Amniotic epithelial cell (primary cell): Measurements from ENCODE around the gene RPL9.
"Not testable (repeated sequence)": the region's sequence is repeated elsewhere in the genome, so short reads cannot be mapped to it uniquely, and the experiment has no call there.

Source experiments
- DNase-seq: peaks from one replicate; pipeline ENCODE4 v3.0.0-alpha.2; 2010; ENCODE audit warnings: low read depth

RPL9 gene

GRCh38 chr4:39466747-39467146, 8.0 kb upstream of the RPL9 start:
- peak; percentile 82 for DNase-seq

DNA sequence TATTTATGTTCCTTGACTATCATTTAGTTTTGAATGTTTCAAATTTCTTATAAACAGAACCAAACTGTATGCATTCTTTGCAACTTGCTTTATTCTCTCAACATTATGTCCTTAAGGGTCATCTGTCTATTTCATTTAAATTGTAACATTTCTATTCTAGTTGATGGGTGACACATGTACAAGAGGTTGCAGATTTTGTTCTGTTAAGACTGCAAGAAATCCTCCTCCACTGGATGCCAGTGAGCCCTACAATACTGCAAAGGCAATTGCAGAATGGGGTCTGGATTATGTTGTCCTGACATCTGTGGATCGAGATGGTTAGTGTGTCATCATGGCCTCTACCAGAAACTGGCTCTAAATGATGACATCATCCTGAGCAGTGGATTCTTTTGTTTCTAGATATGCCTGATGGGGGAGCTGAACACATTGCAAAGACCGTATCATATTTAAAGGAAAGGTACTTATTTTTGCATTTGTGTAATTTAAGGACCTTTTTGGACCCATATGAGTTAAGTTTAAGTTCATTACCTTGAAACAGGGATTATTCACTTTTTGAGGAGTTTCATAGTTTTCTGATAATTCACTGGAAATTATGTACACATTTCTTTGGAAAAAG, 6.3 kb upstream of the RPL9 start:
- DNase-seq, result peak; percentile 99

GRCh38 chr4:39458161-39458504, 589 bp downstream of the RPL9 start:
- not testable (repeated sequence) for DNase-seq

- no peak for DNase-seq
Observed at GRCh38 chr4:39456946-39457763, 1.6 kb downstream of the RPL9 start.

GRCh38 chr4:39455486-39455885, 3.2 kb downstream of the RPL9 start:
- no peak for DNase-seq

- DNase-seq, result no peak
Observed at GRCh38 chr4:39453738-39454137, 5.0 kb downstream of the RPL9 start.

GRCh38 chr4:39452860-39453587, 5.7 kb downstream of the RPL9 start:
- no peak for DNase-seq

DNA sequence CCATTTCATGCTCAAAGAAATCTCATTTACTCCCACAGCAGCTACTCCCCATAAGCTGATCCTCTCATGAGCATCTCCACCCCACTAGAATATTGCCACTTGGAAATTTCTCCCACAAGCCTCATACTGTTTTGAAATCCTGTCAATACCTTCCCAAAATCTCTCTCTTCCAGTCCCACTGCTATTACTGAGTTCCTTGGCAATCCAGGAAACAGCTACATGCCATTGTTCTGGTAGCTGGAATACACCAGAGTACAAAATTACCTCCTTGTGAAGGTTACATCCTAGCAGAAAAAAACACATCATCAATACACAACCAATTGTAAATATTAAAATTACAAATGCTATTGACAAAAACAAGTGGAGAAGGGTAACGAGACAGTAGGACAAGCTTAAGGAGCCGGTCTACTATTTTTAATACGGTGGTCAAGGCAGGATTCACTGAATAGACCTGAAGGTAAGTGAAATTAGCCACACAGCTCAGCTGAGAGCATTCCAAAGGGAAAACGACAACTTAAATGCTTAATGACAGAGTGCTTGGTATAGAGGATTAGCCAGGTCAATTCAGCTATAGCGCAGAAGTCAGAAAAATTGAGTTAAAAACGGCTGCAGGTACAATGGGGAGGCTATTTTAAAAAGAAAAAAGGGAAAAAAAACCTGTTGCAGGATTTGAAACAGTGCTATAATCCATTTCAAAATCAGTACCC, 6.4 kb downstream of the RPL9 start:
- DNase-seq, result no peak

DNA sequence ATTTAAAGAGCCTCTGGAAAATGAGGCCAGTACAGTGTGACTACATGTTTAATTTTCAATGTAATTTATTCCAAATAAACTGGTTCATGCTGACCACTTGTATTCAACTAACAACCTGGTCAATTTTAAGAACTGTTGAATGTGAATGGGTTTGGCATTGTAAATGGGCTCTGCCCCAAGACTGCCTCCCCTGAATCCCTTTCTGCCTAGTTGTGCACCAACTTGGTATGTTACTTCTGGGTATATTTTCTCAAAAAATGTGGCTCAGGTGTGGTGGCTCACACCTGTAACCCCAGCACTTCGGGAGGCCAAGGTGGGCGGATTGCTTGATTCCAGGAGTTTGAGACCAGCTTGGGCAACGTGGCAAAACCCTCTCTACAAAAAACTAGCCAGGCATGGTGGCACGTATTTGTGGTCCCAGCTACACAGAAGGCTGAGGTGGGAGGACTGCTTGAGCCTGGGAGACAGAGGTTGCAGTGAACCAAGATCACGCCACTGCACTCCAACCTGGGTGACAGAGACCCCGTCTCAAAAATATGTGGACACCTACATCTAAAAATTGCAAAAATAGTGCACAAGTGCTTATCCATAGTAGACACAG, 7.2 kb downstream of the RPL9 start:
- no peak for DNase-seq

DNA sequence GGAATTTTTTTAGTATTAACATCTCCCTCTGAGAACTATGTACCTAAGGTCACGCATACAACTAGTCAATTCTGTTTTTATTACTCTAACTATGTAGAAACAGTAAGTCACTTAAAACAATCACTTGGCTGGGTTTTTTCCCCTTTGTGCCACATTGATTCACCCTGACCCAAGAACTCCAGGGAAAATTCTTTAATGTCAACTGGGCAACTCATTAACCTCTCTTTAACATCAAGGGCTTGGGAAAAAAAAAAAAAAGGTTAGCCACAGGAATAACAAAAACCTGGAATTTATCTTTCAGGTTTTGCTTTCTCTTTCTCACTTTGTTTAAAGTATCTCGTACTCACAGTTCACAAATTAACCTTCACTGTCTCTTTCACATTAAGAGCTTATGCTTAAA, 8.1 kb downstream of the RPL9 start:
- no peak for DNase-seq

DNA sequence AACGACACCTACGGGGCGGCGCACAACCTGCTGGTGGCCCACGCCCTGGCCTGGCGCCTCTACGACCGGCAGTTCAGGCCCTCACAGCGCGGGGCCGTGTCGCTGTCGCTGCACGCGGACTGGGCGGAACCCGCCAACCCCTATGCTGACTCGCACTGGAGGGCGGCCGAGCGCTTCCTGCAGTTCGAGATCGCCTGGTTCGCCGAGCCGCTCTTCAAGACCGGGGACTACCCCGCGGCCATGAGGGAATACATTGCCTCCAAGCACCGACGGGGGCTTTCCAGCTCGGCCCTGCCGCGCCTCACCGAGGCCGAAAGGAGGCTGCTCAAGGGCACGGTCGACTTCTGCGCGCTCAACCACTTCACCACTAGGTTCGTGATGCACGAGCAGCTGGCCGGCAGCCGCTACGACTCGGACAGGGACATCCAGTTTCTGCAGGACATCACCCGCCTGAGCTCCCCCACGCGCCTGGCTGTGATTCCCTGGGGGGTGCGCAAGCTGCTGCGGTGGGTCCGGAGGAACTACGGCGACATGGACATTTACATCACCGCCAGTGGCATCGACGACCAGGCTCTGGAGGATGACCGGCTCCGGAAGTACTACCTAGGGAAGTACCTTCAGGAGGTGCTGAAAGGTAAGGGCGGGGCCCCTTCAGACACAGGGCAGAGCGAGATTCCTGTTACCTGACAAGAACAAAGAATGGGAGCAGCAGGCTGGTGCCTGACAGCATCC, 11.7 kb downstream of the RPL9 start:
- DNase-seq, result peak; percentile 62

DNA sequence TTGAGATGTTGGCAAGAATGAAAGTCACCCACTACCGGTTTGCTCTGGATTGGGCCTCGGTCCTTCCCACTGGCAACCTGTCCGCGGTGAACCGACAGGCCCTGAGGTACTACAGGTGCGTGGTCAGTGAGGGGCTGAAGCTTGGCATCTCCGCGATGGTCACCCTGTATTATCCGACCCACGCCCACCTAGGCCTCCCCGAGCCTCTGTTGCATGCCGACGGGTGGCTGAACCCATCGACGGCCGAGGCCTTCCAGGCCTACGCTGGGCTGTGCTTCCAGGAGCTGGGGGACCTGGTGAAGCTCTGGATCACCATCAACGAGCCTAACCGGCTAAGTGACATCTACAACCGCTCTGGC, 12.3 kb downstream of the RPL9 start:
- DNase-seq, result no peak

DNA sequence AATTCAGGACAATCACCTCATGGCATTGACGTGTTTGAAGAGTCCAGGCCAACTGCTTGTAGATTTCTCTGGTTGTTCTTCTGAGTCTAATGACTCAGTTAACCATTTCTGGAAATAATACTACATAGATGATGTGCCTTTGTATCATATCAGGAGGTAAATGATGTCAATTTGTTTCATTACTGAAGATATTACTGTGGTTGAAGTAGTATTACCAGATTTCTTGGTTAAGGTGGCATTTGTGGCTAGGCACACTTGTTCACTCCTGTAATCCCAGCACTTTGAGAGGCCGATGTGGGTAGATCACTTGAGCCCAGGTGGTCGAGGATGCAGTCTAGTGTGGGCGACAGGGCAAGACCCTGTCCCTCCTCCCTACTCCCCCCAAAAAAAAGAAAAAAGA, 15.7 kb downstream of the RPL9 start:
- DNase-seq, result no peak

DNA sequence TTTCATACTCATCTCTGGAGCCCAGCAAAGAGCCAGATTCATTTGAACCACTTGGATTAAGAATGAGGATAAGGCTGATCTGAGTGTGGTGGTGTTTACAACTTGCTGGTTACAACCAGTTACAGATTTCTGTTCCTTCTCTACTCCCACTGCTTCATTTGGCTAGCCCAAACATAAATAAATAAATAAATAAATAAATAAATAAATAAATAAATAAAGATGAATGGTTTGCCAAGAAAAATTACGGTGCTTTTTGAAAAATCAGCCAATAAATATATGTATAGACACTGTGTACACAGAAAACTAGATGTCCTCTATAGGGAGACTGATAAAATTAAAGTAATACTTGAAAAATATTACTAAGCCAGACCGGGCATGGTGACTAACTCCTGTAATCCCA, 17.1 kb downstream of the RPL9 start:
- DNase-seq, result no peak

- no peak for DNase-seq
Observed at GRCh38 chr4:39435659-39436563, 22.8 kb downstream of the RPL9 start.

DNA sequence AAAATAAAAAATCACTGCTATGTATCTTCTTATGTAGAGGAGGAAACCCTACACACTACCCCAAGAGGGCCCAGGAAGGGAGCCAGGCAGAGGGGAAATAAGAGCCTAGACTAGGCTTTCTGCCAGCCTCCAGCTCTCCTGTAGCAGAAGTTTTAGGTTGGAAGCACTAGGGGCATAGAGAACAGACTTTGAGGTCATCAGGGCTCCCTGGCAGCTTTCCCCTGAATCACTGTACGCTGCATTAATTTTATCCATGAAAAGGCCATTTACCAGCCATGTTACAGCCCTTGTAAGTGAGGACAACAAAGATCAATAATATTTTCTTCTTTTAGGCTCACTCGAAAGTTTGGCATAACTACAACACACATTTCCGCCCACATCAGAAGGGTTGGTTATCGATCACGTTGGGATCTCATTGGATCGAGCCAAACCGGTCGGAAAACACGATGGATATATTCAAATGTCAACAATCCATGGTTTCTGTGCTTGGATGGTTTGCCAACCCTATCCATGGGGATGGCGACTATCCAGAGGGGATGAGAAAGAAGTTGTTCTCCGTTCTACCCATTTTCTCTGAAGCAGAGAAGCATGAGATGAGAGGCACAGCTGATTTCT, 24.7 kb downstream of the RPL9 start:
- no peak for DNase-seq

DNA sequence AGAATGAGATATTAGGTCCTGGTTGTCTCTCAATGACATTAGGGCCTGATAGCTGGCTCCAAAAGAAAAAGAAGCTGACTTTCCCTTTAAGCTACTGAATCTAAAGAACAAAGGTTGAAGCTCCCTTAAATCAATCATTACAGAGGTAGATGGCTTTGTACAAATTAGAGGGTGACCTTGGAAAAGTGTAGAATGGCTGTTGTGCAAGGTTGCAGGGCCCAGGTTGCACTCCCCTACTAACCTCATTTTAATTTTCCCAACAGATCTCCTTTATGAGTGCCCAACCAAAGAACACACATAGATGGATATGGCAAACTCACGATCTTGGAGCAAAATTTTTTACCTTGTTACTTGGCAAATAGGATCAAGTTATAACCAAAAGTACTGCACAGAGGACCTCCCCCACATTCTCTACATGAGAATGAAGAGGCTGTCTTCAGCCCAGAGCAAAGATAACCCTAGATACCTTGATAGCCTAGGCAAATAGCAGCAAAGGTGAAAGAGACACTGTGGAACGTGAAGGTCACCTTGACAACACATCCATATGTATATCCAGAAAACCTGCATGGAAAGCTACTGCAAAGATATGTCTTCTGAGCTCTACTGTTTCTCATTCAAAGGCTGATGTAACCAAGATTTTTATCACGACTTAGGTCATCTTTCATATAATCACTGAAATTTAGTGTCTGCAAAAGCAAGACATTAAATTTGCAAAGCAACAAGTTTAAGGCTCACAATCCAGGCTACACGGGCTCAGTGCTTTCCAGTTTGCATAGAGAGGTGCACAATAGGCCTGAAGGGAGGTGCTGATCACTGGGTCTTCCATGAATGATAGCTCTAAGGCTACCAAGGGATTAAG, 29.0 kb downstream of the RPL9 start:
- no peak for DNase-seq

GRCh38 chr4:39427520-39428114, 31.1 kb downstream of the RPL9 start:
- DNase-seq, result no peak

- no peak for DNase-seq
Observed at GRCh38 chr4:39426728-39427127, 32.0 kb downstream of the RPL9 start.
